OCI-LY1 (cell line): ENCODE measurements around the gene DGKG.

Source experiments
- H2AFZ ChIP-seq: fragments of 200-600 bp; sonication (generic), shearing (Covaris generic); 2 replicates; pipeline ENCODE4 v1.6.0; 2014; ENCODE audit warnings: antibody characterized with exemption, mild to moderate bottlenecking, low read length
- H3F3A ChIP-seq: fragments of 200-600 bp; sonication (generic), shearing (Covaris generic); 2 replicates; pipeline ENCODE4 v1.6.0; 2014; ENCODE audit warnings: mild to moderate bottlenecking, antibody characterized with exemption, low read length, moderate library complexity; ENCODE audit not compliant: insufficient read depth
- H3K27ac ChIP-seq: fragments of 200-600 bp; sonication (generic); 2 replicates; pipeline ENCODE4 v1.5.1; 2014; ENCODE audit warnings: low read length, mixed run types, mild to moderate bottlenecking, low read depth; ENCODE audit not compliant: poor library complexity, severe bottlenecking
- H3K27me3 ChIP-seq: fragments of 200-600 bp; sonication (generic); 2 replicates; pipeline ENCODE4 v1.6.0; 2014; ENCODE audit warnings: antibody characterized with exemption, mild to moderate bottlenecking, low read length, moderate library complexity; ENCODE audit not compliant: insufficient read depth
- H3K36me3 ChIP-seq: fragments of 200-600 bp; sonication (generic); 2 replicates; pipeline ENCODE4 v1.6.1; 2014; ENCODE audit warnings: mild to moderate bottlenecking, antibody characterized with exemption, low read length, moderate library complexity, mixed read lengths; ENCODE audit not compliant: insufficient read depth
- H3K4me1 ChIP-seq: fragments of 200-600 bp; sonication (generic); 2 replicates; pipeline ENCODE4 v1.5.1; 2014; ENCODE audit warnings: mild to moderate bottlenecking, low read length, moderate library complexity; ENCODE audit not compliant: insufficient read depth, severe bottlenecking
- H3K4me2 ChIP-seq: fragments of 200-600 bp; sonication (generic), shearing (Covaris generic); 2 replicates; pipeline ENCODE4 v1.6.1; 2014; ENCODE audit warnings: low read length
- H3K4me3 ChIP-seq: fragments of 200-600 bp; sonication (generic); 2 replicates; pipeline ENCODE4 v1.5.1; 2014; ENCODE audit warnings: low read length, low read depth, mild to moderate bottlenecking, mixed read lengths; ENCODE audit not compliant: poor library complexity, severe bottlenecking
- H3K79me2 ChIP-seq: fragments of 200-600 bp; shearing (Covaris generic); 2 replicates; pipeline ENCODE4 v1.6.1; 2016; ENCODE audit warnings: mixed run types, low read length, mixed read lengths; ENCODE audit not compliant: insufficient read depth
- H3K9ac ChIP-seq: fragments of 200-600 bp; sonication (generic), shearing (Covaris generic); 2 replicates; pipeline ENCODE4 v1.6.1; 2014; ENCODE audit warnings: mild to moderate bottlenecking, low read length, mixed read lengths
- H3K9me2 ChIP-seq: fragments of 200-600 bp; sonication (generic), shearing (Covaris generic); 2 replicates; pipeline ENCODE4 v1.6.1; 2014; ENCODE audit warnings: low read depth, mild to moderate bottlenecking, low read length, mixed read lengths
- H3K9me3 ChIP-seq: fragments of 200-600 bp; shearing (Covaris generic); 2 replicates; pipeline ENCODE4 v1.6.1; 2014; ENCODE audit warnings: low read length, mixed read lengths
- H4K20me1 ChIP-seq: fragments of 200-600 bp; sonication (generic), shearing (Covaris generic); 2 replicates; pipeline ENCODE4 v1.6.0; 2016; ENCODE audit warnings: mild to moderate bottlenecking, low read length; ENCODE audit not compliant: insufficient read depth
- EZH2 ChIP-seq: fragments of 200-600 bp; sonication (generic), shearing (Covaris generic); IDR thresholded peaks from 2 replicates; pipeline ENCODE4 v1.8.0; 2017; ENCODE audit warnings: borderline replicate concordance, mixed run types, mild to moderate bottlenecking, antibody characterized with exemption, low read length, moderate library complexity, mixed read lengths
- TF ChIP-seq, protein P1 (sequence below): fragments of 200-600 bp; sonication (generic), shearing (Covaris generic); IDR thresholded peaks from 2 replicates; pipeline ENCODE4 v1.5.1; 2017; ENCODE audit warnings: mild to moderate bottlenecking, antibody characterized with exemption, low read length, moderate library complexity, mixed read lengths

Gene DGKG

GRCh38 chr3:186361762-186362536 lies at the start of gene DGKG:
DGKG (minus strand) TSS chr3:186362234; CDS start chr3:186320459, 41,775 bp downstream.
- Histone ChIP-seq H3K9me3 (no peaks in the 10 kb centered on the region), H3K4me3 (peak within 1 kb of the TSS; percentile 31), H3K27me3 (no peaks in the 10 kb centered on the region), H4K20me1 (no peaks in the 10 kb centered on the region), H3K4me2 (peak within 1 kb of the TSS; percentile 41), H3K9me2 (no peaks in the 10 kb centered on the region), H3K4me1 (no peaks in the 10 kb centered on the region), H3K79me2 (no peaks in the 10 kb centered on the region), H3K9ac (no peak within 1 kb of the TSS), H3K36me3 (no peaks in the 10 kb centered on the region), H2AFZ (no peak within 1 kb of the TSS), H3F3A (no peaks in the 10 kb centered on the region), H3K27ac (no peak within 1 kb of the TSS)
- TF ChIP-seq, protein P1, sequence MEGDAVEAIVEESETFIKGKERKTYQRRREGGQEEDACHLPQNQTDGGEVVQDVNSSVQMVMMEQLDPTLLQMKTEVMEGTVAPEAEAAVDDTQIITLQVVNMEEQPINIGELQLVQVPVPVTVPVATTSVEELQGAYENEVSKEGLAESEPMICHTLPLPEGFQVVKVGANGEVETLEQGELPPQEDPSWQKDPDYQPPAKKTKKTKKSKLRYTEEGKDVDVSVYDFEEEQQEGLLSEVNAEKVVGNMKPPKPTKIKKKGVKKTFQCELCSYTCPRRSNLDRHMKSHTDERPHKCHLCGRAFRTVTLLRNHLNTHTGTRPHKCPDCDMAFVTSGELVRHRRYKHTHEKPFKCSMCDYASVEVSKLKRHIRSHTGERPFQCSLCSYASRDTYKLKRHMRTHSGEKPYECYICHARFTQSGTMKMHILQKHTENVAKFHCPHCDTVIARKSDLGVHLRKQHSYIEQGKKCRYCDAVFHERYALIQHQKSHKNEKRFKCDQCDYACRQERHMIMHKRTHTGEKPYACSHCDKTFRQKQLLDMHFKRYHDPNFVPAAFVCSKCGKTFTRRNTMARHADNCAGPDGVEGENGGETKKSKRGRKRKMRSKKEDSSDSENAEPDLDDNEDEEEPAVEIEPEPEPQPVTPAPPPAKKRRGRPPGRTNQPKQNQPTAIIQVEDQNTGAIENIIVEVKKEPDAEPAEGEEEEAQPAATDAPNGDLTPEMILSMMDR = no peak
- TF ChIP-seq EZH2 = no peak

- no peaks in the 10 kb centered on the region for H4K20me1 ChIP-seq
- H3K9ac ChIP-seq = no peak overlapping the region
- H3K79me2 ChIP-seq = no peaks in the 10 kb centered on the region
- no peak overlapping the region for H3K4me2 ChIP-seq
- H3K4me1 ChIP-seq = peaks cover 8% of the 10 kb centered on the region
- no peaks in the 10 kb centered on the region for H3K9me2 ChIP-seq
- no peaks in the 10 kb centered on the region for H3F3A ChIP-seq
- H3K27me3 ChIP-seq = no peaks in the 10 kb centered on the region
- H3K36me3 ChIP-seq = no peaks in the 10 kb centered on the region
- TF ChIP-seq EZH2 = no peak
- TF ChIP-seq, protein P1 = no peak
- H3K4me3 ChIP-seq = no peak overlapping the region
- H3K27ac ChIP-seq = no peak overlapping the region
- no peaks in the 10 kb centered on the region for H3K9me3 ChIP-seq
- H2AFZ ChIP-seq = no peak overlapping the region
These were observed 49.1 kb upstream of the DGKG start for GRCh38 chr3:186411089-186411488.

DNA sequence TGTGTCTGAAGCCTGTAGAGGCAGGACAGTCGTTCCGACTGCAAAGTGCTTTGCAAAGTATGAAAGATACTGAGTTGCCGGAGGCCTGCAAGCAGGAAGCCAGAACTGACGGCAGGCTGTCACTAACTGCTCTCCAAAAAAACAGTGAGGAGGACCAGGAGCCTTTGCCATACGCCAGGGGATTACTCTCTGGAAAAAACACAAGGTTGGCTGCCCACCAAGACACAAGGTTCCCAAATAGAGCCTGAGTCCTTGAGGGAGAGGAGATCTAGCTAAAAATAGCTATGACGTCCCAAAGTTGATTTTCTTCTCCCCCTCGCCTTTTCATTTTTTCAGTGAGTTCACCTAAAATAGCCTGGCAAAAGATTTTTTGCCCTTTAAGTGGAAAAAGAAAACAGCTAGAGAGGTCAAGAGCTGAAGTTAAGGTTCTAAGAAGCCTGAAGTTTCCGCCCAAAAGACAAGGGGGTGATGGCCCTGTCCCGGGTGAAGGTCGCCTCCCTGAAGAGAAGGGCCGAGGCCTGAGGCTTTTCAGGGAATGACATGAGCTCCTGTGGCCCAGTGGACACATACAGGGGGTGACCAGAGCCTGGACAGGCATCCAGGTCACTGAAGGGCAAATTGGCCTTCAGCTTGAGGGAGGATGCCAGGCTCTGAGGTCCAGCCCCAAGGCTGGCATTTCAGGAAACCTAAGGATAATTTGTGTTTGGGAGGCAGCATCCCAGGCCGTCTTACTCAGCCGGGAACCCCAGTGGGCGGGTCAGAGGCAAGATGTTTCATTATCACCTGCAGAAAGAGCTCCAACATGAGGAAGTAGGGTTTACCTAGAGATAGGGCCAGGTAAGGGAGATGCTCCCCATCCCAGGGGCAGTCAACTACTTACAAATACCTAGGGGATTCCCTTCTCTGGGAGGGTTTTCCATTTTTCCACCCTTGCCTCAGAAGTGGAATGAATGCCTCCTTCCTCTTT lies 44.9 kb upstream of the DGKG start:
- H2AFZ ChIP-seq = no peak overlapping the region
- H3K4me3 ChIP-seq = no peak overlapping the region
- H3F3A ChIP-seq = no peaks in the 10 kb centered on the region
- H3K4me2 ChIP-seq = no peak overlapping the region
- H3K27ac ChIP-seq = no peak overlapping the region
- no peaks in the 10 kb centered on the region; the same call in 1 of the 2 replicates for H3K27me3 ChIP-seq
- H3K9ac ChIP-seq = no peak overlapping the region
- H3K36me3 ChIP-seq = no peaks in the 10 kb centered on the region
- no peaks in the 10 kb centered on the region for H3K9me2 ChIP-seq
- TF ChIP-seq, protein P1 = no peak
- TF ChIP-seq EZH2 = no peak
- no peaks in the 10 kb centered on the region for H3K4me1 ChIP-seq
- H3K9me3 ChIP-seq = no peaks in the 10 kb centered on the region
- H4K20me1 ChIP-seq = no peaks in the 10 kb centered on the region
- no peaks in the 10 kb centered on the region for H3K79me2 ChIP-seq
